Skeletal muscle cell (primary cell): ENCODE data around the gene PANX2.
"Not testable (repeated sequence)": the region's sequence is repeated elsewhere in the genome, so short reads cannot be mapped to it uniquely, and the experiment has no call there.

Source experiments
- DNase-seq: peaks from one replicate; pipeline ENCODE4 v3.0.0-alpha.2; 2010; ENCODE audit warnings: low read depth
- H3K4me3 ChIP-seq: 2 replicates; pipeline ENCODE4 v1.5.1; 2011; ENCODE audit warnings: low read depth, mild to moderate bottlenecking, control low read depth, low read length, moderate library complexity

PANX2 gene, protein sequence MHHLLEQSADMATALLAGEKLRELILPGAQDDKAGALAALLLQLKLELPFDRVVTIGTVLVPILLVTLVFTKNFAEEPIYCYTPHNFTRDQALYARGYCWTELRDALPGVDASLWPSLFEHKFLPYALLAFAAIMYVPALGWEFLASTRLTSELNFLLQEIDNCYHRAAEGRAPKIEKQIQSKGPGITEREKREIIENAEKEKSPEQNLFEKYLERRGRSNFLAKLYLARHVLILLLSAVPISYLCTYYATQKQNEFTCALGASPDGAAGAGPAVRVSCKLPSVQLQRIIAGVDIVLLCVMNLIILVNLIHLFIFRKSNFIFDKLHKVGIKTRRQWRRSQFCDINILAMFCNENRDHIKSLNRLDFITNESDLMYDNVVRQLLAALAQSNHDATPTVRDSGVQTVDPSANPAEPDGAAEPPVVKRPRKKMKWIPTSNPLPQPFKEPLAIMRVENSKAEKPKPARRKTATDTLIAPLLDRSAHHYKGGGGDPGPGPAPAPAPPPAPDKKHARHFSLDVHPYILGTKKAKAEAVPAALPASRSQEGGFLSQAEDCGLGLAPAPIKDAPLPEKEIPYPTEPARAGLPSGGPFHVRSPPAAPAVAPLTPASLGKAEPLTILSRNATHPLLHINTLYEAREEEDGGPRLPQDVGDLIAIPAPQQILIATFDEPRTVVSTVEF

DNA sequence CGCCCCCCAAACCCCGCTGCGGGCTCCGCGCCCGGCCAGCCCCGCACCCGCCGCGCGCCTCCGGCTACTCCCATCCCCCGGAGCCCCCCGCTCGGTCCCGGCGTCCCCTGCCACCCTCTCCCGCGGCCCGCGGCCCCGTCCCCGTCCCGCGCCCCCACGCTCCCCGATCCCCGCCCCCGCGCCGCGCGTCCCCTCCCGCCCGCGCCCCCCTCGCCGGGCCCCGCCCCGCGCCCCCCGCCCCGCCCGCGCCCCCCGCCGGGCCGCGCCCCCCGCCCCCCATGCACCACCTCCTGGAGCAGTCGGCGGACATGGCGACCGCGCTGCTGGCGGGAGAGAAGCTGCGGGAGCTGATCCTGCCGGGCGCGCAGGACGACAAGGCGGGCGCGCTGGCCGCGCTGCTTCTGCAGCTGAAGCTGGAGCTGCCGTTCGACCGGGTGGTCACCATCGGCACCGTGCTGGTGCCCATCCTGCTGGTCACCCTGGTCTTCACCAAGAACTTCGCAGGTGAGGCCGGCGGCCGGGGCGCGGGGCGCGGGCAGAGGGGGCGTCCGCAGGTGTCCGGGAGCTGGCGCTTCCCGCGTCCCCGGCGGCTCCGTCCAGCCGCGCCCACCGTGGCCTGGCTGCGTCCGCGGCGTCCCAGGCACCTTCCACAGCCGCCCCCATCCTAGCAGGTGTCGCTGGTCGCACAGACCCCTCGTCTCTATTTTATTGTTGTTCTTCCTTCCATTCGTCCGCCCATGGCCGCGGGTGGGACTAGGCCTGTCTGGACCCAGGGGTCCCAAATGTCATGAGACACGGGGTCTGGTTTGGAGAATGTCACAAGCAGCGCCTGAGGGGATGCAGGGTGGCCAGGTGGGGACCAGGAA is at the start of gene PANX2:
Gene PANX2, plus strand, starts transcription at position 279 of the 866 bp plus-strand sequence. Its CDS starts 0 bp downstream, at position 279.
- peak within 1 kb of the TSS; percentile 48 for H3K4me3 ChIP-seq
- no peak for DNase-seq

DNA sequence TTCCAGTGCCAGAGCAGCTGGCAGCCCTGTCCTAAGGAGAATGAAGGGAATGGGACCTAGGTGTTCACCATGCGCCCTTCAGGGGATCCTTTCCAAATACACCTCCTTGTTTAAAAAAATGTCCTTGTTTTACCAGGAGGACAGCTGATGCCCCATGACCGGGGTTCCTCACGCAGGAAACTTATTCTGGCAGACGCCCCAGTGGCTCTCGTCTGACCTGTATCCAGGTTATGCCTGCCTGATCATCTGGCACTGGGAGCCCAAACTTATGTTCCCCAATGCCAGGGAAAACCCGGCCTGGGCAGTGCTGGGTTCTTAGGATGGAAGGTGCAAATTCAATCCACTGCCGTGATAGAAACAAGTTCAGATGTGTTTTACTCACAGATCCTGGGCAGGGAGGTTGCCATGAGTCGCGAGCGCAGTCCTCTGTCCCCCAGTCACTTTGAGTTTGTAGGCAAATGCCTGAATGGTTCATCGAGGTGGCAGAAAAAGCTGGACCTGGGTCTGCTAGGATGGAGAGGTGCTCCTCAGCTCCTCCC is 49.3 kb upstream of the PANX2 start:
- no peak overlapping the region for H3K4me3 ChIP-seq
- no peak for DNase-seq

DNA sequence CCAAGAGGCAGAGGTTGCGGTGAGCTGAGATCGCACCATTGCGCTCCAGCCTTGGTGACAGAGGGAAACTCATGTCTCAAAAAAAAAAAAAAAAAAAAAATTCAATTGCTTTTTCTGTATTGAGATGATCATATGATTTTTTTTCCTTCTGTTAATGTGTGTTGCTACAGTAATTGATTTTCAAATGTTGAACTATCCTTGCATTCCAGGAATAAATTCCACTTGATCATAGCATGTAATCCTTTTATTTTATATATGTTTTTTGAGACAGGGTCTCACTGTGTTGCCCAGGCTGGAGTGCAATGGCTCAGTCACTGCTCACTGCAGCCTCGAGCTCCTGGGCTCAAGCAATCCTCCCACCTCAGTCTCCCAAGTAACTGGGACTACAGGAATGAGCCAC is 47.4 kb upstream of the PANX2 start:
- no peak overlapping the region for H3K4me3 ChIP-seq

DNA sequence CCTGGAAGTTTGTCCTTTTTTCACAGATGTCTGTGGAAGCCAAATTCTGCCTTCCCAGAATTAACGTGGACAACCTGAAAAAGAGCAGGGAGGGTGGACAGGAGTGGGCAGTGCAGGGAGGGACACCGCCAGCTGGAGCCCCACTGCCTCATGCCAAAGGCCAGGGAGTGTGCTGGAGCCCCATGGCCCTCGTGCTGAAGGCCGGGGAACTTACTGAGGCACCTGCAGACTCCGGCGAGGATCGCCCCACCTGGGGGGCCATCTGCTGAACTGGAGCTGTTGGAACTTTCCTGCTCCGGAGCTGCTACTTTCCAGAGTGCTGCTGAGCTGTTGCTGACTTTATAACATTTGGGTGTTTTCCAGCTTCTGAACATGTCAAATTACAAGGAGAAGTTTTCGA is 45.5 kb upstream of the PANX2 start:
- no peak overlapping the region for H3K4me3 ChIP-seq
- DNase-seq = no peak

More for the DNA sequence above, 47.4 kb upstream of the PANX2 start:
- DNase-seq = no peak

DNA sequence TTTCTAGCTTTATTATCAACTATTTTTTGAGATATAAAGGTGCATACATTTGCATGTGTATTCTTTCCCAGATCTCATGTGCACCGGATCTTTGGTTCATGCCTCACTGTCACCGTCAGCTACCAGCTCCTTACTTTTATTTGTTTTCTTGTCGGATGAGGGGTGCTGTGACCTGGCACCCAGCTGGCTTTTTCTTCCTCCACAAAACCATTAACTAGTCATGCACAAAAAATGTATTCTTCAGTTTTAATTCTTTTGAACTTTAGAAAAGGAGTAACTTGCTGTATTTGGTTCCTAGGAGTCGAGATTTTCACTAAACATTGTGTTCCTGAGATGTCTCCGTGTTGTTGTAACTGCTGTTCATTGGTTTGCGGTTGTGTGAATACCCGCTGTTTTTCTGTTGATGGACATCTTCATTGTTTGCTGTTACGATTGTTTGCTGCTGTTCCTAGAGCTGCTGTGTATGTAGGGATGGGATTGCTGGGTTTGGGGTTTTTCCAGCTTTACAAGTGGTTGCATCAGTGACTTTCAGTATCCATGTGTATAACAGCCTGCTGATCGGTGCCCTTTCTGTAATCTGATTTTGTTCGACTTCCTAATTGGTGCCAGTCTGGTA is 41.3 kb upstream of the PANX2 start:
- no peak for DNase-seq
- H3K4me3 ChIP-seq = no peak overlapping the region

DNA sequence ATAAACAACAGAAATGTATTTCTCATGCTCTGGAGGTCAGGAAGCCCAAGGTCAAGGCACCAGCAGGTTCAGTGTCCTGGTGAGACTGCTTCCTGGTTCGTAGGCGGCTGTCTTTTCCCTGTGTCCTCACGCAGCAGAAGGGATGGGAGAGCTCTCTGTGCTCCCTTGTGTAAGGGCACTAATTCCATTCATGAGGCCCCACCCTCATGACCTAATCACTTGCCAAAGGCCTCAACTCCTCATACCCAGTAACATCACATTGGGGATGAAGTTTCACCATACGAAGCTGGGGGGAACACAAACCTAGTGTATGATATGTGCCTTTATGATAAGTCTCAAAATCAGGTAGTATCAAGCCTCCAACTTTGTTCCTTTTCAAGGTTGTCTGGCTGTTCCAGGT is 38.6 kb upstream of the PANX2 start:
- H3K4me3 ChIP-seq = no peak overlapping the region
- DNase-seq = no peak

DNA sequence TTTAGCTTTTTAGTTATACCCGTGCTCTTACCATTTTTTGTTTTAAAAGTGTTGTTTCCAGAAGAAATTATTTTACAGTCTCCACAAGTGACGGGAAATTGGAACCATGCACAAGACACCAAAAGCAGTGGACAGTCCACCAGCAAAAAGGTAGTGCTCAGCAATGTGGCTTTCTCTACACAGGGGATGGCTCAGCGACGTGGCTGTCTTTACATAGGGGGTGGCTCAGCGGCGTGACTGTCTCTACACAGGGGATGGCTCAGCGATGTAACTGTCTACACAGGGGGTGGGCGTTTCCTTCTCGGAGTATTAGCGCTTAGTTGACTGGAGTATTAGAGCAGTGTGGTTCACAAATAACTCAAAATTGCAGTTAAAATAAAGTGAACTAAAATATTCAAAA is 36.0 kb upstream of the PANX2 start:
- DNase-seq = no peak
- H3K4me3 ChIP-seq = no peak overlapping the region

DNA sequence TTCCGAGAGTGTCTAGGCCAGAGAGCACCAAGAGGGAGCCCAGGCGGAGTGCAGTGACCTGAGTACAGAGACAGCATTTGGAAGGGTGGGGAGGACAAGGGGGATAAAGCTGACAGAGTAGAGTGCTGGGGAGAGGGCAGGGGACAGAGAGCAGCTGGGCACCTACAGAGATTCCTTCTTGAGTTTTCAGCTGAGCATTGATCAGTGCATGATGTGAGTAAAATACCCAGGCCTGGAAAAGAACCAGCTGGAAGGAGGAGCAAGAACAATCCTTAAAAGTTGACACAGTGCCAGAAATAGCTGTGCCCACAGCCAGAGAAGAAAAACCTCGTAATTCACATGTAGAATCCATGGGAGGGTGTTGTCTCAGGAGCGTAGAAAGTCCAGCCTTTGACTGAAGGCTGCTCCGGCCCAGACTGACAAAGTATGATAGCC is 33.9 kb upstream of the PANX2 start:
- DNase-seq = no peak
- H3K4me3 ChIP-seq = no peak overlapping the region

DNA sequence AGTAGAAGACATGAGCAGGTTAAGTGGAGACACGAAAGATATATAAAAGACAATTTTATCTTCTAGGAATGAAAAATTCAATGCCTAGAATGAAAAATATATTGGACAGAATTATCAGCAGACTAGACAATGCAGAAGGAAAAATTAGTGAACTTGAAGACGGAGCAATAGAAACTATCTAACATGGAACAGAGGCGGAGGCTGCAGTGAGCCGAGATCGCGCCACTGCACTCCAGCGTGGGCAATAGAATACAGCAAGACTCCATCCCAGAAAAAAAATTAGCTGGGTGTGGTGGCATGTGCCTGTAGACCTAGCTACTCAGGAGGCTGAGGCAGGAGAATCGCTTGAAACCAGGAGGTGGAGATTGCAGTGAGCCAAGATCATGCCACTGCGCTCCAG is 33.3 kb upstream of the PANX2 start:
- not testable (repeated sequence) for DNase-seq

DNA sequence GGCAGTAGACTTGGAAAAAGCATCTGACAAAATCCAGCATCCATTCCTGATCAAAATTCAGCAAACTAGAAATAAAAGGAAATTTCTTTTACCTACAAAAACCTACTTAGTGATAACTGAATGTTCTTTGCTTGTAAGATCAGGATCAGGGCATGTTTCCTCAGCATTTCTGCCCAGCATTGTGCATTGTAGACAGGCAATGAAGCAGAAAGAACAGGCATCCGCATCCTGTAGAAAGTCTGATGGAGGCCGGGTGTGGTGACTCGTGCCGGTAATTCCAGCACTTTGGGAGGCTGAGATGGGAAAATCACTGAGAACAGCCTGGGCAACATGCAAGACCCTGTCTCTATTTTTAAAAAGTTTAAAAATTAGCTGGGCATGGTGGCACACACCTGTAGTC is 32.5 kb upstream of the PANX2 start:
- no peak for DNase-seq
- no peak overlapping the region for H3K4me3 ChIP-seq

More for the DNA sequence above, 33.3 kb upstream of the PANX2 start:
- not testable (repeated sequence) for H3K4me3 ChIP-seq

DNA sequence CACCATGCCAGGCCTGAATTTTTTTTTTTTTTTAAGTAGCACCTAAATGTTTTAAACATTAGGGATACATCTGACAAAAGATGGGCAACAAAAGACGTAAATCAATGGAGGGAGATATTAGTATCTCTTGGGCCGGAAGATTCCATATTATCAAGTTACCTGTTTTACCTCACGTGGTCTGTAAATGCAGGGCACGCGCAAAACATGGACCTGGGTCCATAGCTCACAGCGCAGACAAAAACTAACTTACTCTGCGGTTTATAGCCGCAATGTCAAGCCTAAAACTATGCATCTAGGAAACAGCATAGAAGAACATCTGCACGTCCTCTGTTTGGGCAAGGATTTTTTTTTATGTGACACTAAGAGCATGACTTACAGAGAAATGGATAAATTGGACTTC is 31.5 kb upstream of the PANX2 start:
- no peak overlapping the region for H3K4me3 ChIP-seq

DNA sequence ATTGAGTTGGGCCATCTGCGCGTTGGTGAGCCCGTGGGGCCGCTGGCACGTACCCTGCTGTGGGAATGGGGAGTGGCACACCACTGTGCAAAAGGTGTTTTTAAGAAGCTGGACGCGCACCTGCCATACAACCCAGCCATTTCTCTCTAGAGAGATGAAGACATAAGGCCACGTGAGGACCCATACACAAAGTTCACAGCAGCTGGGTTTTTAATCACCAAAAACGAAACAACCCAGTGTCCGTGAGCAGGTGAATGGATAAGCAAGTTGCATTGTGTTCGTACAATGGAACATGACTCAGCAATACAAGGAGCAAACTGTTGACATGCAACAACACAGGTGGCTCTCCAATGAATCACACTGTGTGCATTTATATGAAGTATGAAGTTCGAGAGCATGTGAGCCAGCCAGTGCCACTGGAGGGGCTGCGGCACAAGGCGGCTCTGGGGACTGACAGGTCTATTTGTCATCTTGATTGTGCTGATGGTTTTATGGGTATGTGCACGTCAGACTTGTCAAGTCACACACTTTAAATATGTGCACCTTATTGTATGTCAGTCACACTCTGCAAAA is 30.6 kb upstream of the PANX2 start:
- H3K4me3 ChIP-seq = no peak overlapping the region
- DNase-seq = no peak

More for the DNA sequence above, 31.5 kb upstream of the PANX2 start:
- no peak for DNase-seq

DNA sequence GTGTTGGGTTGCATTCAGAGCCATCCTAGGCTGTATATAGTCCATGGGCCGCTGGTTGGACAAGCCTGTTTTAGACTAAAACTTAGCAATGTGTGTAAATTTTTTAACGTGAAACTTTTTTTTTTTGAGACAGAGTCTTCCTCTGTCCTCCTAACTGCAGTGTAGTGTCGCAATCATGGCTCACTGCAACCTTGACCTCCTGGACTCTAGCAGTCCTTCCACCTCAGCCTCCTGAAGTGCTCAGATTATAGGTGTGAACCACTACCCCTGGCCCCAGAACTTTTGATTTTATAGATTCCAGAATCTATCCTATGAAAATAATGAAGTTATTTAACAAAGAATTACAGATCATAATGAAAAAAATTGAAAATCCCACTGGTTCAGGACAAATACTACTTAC is 29.9 kb upstream of the PANX2 start:
- DNase-seq = no peak
- no peak overlapping the region for H3K4me3 ChIP-seq

DNA sequence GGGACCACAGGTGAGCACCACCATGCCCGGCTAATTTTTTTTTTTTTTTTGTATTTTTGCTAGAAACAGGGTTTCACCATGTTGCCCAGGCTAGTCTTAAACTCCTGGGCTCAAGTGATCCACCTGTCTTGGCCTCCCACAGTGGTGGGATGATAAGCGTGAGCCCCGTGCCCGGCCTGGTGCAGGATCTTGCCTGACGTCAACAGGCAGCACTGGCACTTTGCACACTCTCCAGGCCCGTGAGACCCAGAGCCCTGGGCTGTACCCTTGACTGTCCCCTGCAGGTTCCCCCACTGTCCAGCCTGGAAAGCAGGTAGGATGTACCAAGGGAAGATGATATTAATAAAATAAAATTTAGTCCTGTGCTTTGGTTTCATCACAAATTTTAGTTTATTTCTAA is 29.1 kb upstream of the PANX2 start:
- DNase-seq = no peak
- H3K4me3 ChIP-seq = no peak overlapping the region

DNA sequence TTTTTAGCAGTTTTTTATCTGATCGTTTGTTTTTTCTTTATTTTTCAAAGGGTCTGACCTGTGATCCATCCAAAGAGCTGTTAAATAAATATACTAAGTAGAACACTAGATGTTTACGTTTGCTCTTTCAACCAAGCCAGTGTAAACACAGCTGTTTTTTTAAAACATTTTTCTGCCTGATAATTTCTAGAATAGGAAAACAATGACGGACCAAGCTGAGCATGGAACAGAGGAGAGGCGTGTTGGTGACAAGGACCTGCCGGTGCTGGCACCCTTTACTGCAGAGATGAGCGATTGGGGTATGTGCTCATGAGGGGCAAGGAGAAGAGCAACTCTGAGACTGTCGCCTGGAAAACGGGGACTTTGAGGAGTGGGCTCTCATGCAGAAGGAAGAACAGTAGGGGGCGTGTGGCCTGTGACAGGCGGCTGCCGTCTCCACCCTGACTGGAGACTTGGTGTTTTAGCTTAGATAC is 28.6 kb upstream of the PANX2 start:
- no peak overlapping the region for H3K4me3 ChIP-seq
- no peak for DNase-seq

DNA sequence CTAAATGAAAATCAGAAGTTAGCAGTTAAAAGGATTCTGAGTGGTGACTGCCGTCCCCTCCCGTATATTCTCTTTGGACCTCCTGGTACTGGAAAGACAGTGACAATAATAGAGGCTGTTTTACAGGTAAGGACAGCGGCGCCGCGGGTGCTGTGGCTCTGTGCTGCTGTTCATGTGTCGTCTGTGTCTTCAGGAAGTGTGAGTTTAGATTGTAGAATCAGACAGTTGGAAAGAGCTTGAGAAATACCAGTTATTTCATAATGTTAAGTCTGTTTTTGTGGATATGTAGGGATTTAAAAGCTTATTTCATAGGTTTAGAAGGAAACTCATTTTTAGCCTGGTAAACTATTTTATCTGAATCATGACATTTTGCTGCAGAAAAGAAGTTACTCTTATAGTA is 27.4 kb upstream of the PANX2 start:
- DNase-seq = no peak
- no peak overlapping the region for H3K4me3 ChIP-seq

DNA sequence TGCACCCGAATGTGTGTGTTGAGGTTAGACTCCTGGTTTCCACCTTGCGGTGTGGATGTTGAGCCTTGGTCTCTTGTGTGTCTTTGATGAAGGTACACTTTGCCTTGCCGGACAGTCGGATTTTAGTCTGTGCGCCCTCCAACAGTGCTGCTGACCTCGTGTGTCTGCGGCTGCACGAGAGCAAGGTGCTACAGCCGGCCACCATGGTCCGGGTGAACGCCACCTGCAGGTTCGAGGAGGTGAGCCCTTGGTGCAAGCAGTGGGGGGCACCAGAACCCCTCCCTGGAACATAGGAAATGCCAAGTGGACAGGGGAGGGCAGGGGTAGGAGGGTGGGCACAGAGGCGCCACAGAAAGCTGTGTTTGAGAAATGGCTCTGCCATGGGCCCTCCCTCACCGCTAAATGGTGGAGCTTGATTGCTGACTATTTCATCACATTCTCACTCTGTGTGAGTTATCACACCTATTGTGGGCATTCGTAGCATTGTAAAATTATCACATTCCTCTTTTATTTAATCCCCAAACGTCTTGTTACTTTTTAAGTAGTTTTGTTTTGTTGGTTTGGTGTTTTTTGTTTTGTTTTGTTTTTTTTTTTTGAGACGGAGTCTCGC is 26.4 kb upstream of the PANX2 start:
- no peak for DNase-seq

DNA sequence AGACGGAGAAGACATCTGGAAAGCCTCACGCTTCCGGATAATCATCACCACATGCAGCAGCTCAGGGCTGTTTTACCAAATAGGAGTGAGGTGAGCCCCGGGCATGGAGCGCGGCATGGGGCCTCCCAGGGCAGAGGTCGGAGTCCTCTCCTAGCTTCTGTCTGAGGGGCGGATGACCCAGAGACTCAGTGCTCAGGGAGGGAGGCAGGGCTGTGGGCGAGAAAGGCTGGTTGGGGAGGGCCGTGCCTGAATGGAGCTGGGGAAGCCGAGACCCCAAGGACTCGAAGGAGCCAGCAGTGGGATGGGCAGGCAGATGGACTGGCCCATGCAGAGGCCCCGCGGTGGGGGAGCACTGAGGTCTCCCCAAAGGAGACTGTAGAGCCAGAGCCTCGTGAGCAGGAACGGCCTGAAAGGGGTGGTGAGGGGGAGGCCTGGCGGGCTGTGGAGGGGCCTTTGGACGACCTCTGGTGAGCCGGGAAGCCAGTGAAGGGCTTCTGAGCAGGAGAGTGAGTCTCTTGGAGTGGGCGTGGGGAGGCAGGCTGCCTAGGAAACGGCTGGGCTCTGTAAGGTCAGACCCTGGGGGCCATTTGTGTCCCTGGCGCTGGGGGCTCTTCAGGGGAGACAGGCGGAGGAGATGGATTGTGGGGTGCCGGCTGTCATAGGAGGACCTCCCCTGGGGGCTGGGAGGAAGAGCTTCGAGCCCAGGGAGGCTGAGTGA is 24.7 kb upstream of the PANX2 start:
- no peak overlapping the region for H3K4me3 ChIP-seq
- DNase-seq = no peak

More for the DNA sequence above, 26.4 kb upstream of the PANX2 start:
- no peak overlapping the region for H3K4me3 ChIP-seq
